HG02840 (cell line): ENCODE results near the gene TP53INP2.
A peak's percentile ranks its signal among the peaks of the same experiment; 100 is the strongest.
"Not testable (repeated sequence)": the region's sequence is repeated elsewhere in the genome, so short reads cannot be mapped to it uniquely, and the experiment has no call there.

Experiments used
- ATAC-seq: cut with Tn5 transposase; IDR thresholded peaks from one replicate; pipeline ENCODE4 v1.9.1; 2021; ENCODE audit warnings: mild to moderate bottlenecking, moderate library complexity, moderate number of reproducible peaks; ENCODE audit not compliant: unreplicated experiment, low FRiP score

Gene TP53INP2

GRCh38 chr20:34704177-34705007 is at the start of gene TP53INP2:
TP53INP2 (plus strand) TSS chr20:34704344; CDS start chr20:34708740, 4,396 bp downstream.
- ATAC-seq: peak; percentile 62

GRCh38 chr20:34658654-34659053 is 45.5 kb upstream of the TP53INP2 start:
- ATAC-seq: not testable (repeated sequence)

- not testable (repeated sequence) for ATAC-seq
These were observed 42.3 kb upstream of the TP53INP2 start for GRCh38 chr20:34661811-34662210.

- no peak for ATAC-seq
These were observed 40.8 kb upstream of the TP53INP2 start for GRCh38 chr20:34663213-34663943.

GRCh38 chr20:34664751-34665150 is 39.4 kb upstream of the TP53INP2 start:
- not testable (repeated sequence) for ATAC-seq

GRCh38 chr20:34669094-34669493 is 35.0 kb upstream of the TP53INP2 start:
- no peak for ATAC-seq

- ATAC-seq: no peak
These were observed 30.7 kb upstream of the TP53INP2 start for GRCh38 chr20:34673412-34673811.

- no peak for ATAC-seq
These were observed 28.6 kb upstream of the TP53INP2 start for GRCh38 chr20:34675561-34675960.

- no peak for ATAC-seq
These were observed 28.0 kb upstream of the TP53INP2 start for GRCh38 chr20:34675993-34676641.

GRCh38 chr20:34676642-34677373 is 27.3 kb upstream of the TP53INP2 start, which contains the start of gene PIGU:
PIGU (minus strand) TSS chr20:34677092; CDS start chr20:34677085, 7 bp downstream.
- ATAC-seq: peak; percentile 83

- ATAC-seq: no peak
These were observed 23.5 kb upstream of the TP53INP2 start for GRCh38 chr20:34680586-34681175.

GRCh38 chr20:34683667-34684066 is 20.5 kb upstream of the TP53INP2 start:
- no peak for ATAC-seq

GRCh38 chr20:34689486-34689885 is 14.7 kb upstream of the TP53INP2 start:
- ATAC-seq: no peak

- ATAC-seq: no peak
These were observed 12.3 kb upstream of the TP53INP2 start for GRCh38 chr20:34691838-34692237.

- ATAC-seq: no peak
These were observed 10.7 kb upstream of the TP53INP2 start for GRCh38 chr20:34693414-34693813.

GRCh38 chr20:34701405-34702085 is 2.6 kb upstream of the TP53INP2 start:
- ATAC-seq: no peak

GRCh38 chr20:34703061-34703423 is 1.1 kb upstream of the TP53INP2 start:
- no peak for ATAC-seq

GRCh38 chr20:34703424-34704176 is 544 bp upstream of the TP53INP2 start:
- ATAC-seq: no peak

GRCh38 chr20:34705008-34705396 is 858 bp downstream of the TP53INP2 start:
- no peak for ATAC-seq
